GM12878 (cell line): ENCODE results near the gene PRKRIP1. TPM values are rescaled to one million over a fixed set of nuclear protein-coding genes. Genes with fewer than 3 reads are reported as not detected.

ENCODE experiments used
- CEBPB ChIP-seq, 2 experiments: fragments of 150-350 bp in 1 of 2; IDR thresholded peaks; 2 replicates each; pipeline ENCODE4 v1.6.1; 2012 to 2014; ENCODE audit warnings: low read depth in 2 of 2, low read length in 2 of 2, borderline replicate concordance in 1 of 2, inconsistent platforms in 1 of 2
- CHD2 ChIP-seq: IDR thresholded peaks from 2 replicates; pipeline ENCODE4 v1.6.1; 2011; ENCODE audit warnings: low read depth, low read length, improper control_type of control experiment, borderline replicate concordance
- CREB1 ChIP-seq: IDR thresholded peaks from 2 replicates; pipeline ENCODE4 v1.6.1; 2012; ENCODE audit warnings: low read depth, mild to moderate bottlenecking, inconsistent platforms
- CUX1 ChIP-seq: IDR thresholded peaks from 2 replicates; pipeline ENCODE4 v1.6.1; 2012; ENCODE audit warnings: improper control_type of control experiment, low read depth, low read length; ENCODE audit not compliant: insufficient replicate concordance
- E2F8 ChIP-seq: fragments of 450-650 bp; IDR thresholded peaks from 2 replicates; pipeline ENCODE4 v1.6.1; 2018; ENCODE audit warnings: mild to moderate bottlenecking, low read depth, moderate library complexity; ENCODE audit not compliant: partially characterized antibody
- ESRRA ChIP-seq: IDR thresholded peaks from 2 replicates; pipeline ENCODE4 v1.6.1; 2012; ENCODE audit warnings: mild to moderate bottlenecking, low read length, improper control_type of control experiment
- FOXM1 ChIP-seq: IDR thresholded peaks from 2 replicates; pipeline ENCODE4 v1.6.1; 2012; ENCODE audit warnings: low read depth, mild to moderate bottlenecking, inconsistent platforms, low read length, moderate library complexity
- IKZF2 ChIP-seq, 2 experiments: fragments of 450-650 bp; IDR thresholded peaks; 2 replicates each; pipeline ENCODE4 v1.6.1; 2017; ENCODE audit warnings: mild to moderate bottlenecking in 2 of 2, moderate library complexity in 2 of 2
- IRF5 ChIP-seq: fragments of 450-650 bp; IDR thresholded peaks from 2 replicates; pipeline ENCODE4 v1.6.1; 2017; ENCODE audit warnings: borderline replicate concordance
- MAX ChIP-seq: IDR thresholded peaks from 2 replicates; pipeline ENCODE4 v1.6.1; 2012; ENCODE audit warnings: low read depth, low read length, improper control_type of control experiment
- STAT1 ChIP-seq: fragments of 450-650 bp; conservative IDR thresholded peaks from 2 replicates; pipeline ENCODE4 v1.6.1; 2014; ENCODE audit warnings: antibody characterized with exemption, mild to moderate bottlenecking
- USF1 ChIP-seq: IDR thresholded peaks from 2 replicates; pipeline ENCODE4 v1.6.1; 2011; ENCODE audit warnings: borderline replicate concordance, low read depth, mild to moderate bottlenecking, moderate library complexity, mixed read lengths, low read length; ENCODE audit not compliant: insufficient read depth; ENCODE audit errors: extremely low read length
- ZNF687 ChIP-seq: fragments of 450-650 bp; IDR thresholded peaks from 2 replicates; pipeline ENCODE4 v1.6.1; 2017; ENCODE audit warnings: mild to moderate bottlenecking, moderate library complexity
- polyA plus RNA-seq, 11 experiments: library from polyadenylated mRNA; depleted of rRNA in 4 of 11; unstranded in 6 of 11; stranded (reverse) in 5 of 11; fragments of >200 nt; fragmentation: Nextera tagmentation in 4 of 11; fragmentation: Illumina TruSeq in 1 of 11; extraction: Ambion mirVana in 4 of 11; extraction: Trizol in 1 of 11; gene quantifications; 1 replicate in 1 of 11; 2 replicates in 10 of 11; pipeline versions ENCODE4 v1.2.1 to v1.2.3, GENCODE V29; 2011 to 2016; ENCODE audit warnings: inconsistent platforms in 2 of 11, missing spikeins in 2 of 11, low read depth in 1 of 11
- total RNA-seq, 4 experiments: library from RNA; depleted of rRNA in 3 of 4; stranded (reverse); fragments of >200 nt in 3 of 4; fragmentation: Illumina TruSeq in 1 of 4; extraction: Trizol in 1 of 4; gene quantifications; 2 replicates each; pipeline versions ENCODE4 v1.2.1 to v1.2.3, GENCODE V29; 2013 to 2021

Gene PRKRIP1
- total and polyA plus RNA-seq, 10 of the 15 experiments (the other 5 are each of a cell fraction or from before 2014, with no cell fraction given), result 17.0 to 38.4 (median 25.5) TPM

- TF ChIP-seq MAX, result peak; percentile 88
- 0 out of 2 replicates have a peak, but pooled peaks have one; percentile 37 for TF ChIP-seq ZNF687
- no peak for TF ChIP-seq E2F8
- no peak for TF ChIP-seq CUX1
- no peak for TF ChIP-seq ESRRA
- TF ChIP-seq CEBPB (IDR thresholded peaks at IDR 0.05; ENCODE audit: borderline replicate concordance in 1 of 2, low read depth in 2 of 2, low read length in 2 of 2), result 0 out of 4 replicates have a peak, but pooled peaks of 1 of the 2 experiments have one; percentile 5
- no peak for TF ChIP-seq IKZF2 (IDR thresholded peaks at IDR 0.05)
- peak; percentile 53 for TF ChIP-seq CHD2
- no peak for TF ChIP-seq IRF5
- TF ChIP-seq USF1, result peak; percentile 66
- 0 out of 2 replicates have a peak, but pooled peaks have one; percentile 13 for TF ChIP-seq STAT1
- peak; percentile 50; the same call in 1 of the 2 replicates for TF ChIP-seq CREB1
- TF ChIP-seq FOXM1, result no peak
Measured at GRCh38 chr7:102464577-102465280, 68.6 kb downstream of the PRKRIP1 start, which contains the start of the genes ALKBH4 and LRWD1 (continued).
